HG02642 (cell line): ENCODE results near the gene RASSF5.
A peak's percentile ranks its signal among the peaks of the same experiment; 100 is the strongest.
"Not testable (repeated sequence)": the region's sequence is repeated elsewhere in the genome, so short reads cannot be mapped to it uniquely, and the experiment has no call there.

Source experiments
- ATAC-seq: cut with Tn5 transposase; IDR thresholded peaks from one replicate; pipeline ENCODE4 v1.9.1; 2021; ENCODE audit warnings: mild to moderate bottlenecking; ENCODE audit not compliant: unreplicated experiment, poor library complexity

RASSF5 gene

DNA sequence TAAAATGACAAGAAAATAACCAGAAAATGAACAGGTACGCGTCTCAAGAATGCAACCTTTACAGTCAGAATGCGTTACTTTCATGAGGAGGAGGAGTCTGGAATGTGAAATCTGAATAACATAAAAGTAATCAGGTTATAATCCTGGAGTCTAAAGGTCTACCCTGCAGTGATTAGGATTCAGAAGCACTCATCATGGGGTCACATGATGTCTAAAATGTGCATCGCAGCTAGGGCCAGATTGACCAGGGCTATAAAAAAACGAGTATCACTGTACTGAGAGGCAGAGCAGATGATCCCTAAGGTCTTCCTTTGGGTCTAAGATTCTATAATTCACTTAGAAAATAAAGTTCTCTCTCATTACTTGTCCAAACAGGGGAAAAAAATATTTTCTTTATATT, 97.5 kb downstream of the RASSF5 start:
- no peak for ATAC-seq

DNA sequence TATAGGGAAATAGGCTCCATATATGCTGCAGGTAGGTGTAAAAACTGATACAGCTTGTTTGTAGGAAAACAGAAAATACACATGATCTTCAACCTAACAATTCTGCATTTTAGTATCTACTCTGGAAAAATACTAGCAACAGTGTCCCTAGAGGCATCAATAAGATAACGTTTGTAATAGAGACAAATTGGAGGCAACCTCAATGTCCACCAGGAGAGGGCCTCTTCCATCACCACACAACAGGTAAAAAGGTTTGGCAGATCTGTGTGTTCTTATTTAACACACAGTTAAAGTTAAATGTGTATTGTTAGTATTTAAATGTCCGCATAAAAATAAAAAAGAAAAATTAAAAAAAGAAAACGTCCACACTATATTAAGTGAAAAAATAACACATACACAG, 99.5 kb downstream of the RASSF5 start:
- no peak for ATAC-seq

DNA sequence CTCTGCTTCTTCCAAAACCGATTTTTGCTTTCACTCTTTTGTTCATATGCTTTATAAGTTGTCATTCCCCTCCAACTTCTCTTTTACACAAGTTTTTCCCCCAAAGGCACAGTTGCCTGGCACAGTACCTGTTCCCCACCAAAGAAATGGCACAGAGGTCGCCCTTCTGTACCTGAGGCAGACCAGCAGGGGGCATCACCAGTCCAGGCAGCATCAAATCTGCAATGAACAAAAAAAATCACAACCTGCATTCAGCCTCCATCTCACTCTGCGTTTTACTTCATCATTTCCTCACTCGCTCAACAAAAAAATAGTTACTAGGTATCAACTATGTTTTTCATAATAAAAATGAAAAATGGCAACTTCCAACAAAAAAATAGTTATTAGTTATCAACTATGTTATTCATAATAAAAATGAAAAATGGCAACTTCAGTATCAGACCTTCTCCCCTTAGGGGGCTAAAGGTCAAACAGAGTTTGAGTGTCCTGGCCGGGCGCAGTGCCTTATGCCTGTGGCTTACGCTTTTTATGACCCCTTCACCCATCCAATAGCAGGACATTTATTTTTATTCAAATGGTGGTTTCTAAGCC, 100.9 kb downstream of the RASSF5 start:
- ATAC-seq, result no peak

DNA sequence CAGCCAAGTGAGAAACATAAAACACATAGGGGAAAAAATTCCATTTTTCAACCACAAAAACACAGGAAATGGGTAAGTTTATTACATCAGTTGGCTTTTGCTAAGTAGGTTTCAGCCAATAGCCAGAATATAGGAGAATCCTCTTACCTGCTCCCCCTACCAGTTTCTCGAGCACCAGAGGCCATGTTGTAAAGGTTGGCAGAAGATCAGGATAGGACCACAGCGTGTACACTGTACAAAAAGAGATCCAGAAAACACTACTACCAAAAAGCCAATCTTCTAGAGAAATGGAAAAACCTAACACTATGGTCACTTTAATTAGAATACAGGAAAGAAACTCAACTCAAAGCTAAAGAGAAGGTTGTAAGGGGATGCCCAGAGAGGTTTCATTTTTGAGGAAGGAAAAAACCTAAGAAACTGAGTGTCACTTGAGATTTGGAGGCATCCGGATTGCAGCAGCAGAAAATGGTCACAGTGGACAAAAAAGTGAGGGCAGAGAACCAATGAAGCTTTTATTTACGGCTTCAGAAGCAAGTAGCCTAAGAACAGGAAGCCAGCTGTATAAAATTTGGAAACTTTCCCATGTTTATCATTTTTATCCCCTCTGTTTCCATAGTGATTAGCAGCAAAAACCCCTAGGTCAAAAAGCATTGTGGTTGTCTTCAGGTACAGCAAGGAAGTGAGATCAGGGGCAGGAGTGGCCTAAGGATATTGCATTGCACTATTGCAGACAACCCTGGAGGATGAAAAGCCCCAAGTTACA, 102.1 kb downstream of the RASSF5 start:
- no peak for ATAC-seq

DNA sequence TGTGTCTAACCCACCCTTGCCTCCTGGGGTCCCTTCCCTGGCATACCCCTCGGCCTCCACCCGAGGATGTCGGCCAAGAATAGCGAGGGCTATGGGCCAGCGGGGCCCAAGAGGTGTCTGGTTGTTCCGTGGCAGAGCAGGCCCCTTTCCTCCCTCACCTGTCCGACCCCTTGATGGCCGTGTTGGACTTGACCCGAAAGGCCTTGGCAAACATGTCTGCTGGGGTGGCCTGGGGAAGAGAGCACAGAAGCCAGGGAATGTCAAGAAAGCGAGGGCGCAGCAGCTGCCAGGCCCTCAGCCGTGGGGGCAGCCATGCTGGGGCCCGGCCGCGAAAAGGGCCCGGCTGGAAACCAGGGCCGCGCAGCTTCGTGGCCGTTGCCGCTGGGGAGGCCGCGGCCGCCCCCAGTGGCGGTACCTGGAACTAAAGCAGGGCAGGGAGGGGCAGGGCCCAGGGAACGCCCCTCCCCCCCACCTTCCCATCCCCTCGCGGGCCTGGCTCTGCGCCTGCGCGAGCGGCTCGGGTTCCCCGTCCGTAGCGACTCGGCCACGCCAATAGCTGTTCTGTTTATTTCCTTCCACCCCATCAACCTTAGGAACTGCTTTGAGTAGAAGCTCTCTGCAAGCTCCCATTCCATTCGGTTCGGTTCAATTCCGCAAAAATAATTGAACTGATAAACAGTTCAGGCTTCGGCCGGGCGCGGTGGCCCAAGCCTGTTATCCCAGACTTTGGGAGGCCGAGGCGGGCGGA, 105.0 kb downstream of the RASSF5 start, which contains the start of gene EIF2D:
TSS of gene EIF2D (minus strand) at position 337 of the 748 bp plus-strand sequence. CDS start at position 214, 123 bp downstream.
- ATAC-seq, result peak; percentile 94

DNA sequence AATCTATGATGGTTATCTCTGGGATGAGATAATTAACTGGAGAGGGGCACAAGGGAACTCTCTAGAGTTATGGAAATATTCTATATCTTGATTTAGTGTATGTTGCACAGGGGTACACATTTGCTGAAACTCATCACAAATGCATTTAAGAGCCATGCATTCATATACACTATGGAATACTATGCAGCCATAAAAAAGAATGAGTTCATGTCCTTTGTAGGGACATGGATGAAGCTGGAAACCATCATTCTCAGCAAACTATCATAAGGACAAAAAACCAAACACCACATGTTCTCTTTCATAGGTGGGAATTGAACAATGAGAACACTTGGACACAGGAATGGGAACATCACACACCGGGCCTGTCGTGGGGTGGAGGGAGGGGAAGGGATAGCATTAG, 119.1 kb downstream of the RASSF5 start:
- not testable (repeated sequence) for ATAC-seq

DNA sequence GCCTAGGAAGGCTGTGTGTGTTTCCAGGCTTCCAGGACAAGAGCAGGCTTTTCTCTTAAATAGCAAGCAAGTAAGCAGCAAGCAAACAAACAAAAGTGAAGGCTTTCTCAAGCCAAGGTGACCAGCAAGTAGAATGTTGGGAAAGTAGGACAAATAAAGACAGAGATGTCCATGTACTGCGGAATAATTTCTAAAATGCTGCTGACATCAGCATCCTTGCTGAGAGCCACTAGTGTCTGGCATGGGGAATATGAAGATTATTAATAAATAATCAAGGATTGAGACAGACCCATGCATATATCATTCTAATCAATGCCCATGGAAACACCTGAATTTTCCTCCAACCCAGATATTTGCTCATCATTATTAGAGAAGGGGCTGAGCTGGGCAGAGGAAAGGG, 121.6 kb downstream of the RASSF5 start:
- no peak for ATAC-seq

DNA sequence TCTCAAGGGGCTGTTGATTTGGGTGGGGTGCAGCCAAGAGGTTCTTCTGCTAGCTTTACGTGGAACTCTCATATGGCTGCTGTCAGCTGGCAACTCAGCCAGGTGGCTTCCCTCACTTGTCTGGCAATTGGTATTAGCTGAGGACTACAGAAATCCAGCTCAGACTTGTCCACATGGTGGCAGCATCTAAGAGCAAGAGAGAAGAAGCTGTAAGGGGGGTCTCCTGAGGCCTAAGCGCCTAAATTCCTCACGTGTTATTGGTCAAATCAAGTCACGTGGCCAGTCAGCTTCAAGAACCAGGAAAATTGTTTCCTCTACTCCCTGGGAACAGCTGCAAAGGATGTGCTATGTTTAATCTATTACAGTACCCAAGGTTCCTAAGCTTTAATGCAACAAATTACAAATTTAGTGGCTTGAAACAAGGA, 123.8 kb downstream of the RASSF5 start:
- no peak for ATAC-seq

DNA sequence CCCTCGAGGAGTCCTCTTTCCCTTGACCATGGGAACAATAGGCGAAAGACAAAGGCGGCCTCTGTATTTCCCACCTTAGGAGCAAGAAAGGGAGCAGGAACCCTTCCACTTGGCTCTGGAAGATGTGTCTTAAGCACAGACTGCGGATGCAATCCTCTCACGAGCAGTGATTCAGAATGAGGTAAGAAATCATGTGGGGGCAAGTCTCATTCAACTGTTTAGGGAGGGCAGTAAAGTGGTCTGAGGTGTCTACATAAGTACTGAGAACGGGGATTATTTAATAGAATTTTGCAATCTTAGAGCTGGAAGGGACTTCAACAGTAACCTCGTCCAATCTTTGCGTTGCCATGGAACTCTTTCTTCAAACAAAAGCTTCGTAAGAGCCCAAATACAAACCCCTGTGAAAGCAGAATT, 126.4 kb downstream of the RASSF5 start:
- no peak for ATAC-seq

DNA sequence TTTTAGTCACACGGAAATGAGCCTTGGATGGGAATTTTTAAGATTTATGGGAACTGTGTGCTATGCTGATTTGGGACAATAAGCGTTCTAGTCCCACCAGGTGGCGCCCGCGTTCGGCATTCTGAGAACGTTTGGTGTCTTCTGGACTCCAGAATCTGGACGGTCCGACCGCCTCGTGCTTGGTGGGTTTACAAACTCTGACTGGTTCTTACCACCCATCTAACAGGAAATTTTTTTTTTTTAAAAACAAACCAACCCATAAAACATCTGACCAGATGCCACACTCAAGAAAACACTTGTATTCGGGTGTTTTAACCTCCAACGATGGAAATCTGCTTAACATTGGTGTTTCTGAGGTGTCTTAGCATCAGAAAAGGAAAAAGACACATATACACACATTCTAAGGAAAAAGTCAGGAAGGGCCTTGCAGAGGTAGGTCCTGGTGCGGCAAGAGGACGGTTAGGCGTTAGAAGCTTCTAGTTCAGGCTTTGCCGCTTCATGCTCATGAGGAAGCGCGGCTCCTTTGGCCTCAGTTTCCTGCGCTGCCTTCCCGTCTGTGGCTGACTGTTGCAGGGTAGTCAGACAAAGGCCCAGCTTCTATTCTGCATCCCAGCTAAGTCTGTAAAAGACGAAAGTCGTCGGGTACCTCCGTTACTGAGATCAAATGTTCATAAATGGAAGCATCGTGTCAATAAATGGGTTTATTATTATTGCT, 127.2 kb downstream of the RASSF5 start:
- ATAC-seq, result no peak

DNA sequence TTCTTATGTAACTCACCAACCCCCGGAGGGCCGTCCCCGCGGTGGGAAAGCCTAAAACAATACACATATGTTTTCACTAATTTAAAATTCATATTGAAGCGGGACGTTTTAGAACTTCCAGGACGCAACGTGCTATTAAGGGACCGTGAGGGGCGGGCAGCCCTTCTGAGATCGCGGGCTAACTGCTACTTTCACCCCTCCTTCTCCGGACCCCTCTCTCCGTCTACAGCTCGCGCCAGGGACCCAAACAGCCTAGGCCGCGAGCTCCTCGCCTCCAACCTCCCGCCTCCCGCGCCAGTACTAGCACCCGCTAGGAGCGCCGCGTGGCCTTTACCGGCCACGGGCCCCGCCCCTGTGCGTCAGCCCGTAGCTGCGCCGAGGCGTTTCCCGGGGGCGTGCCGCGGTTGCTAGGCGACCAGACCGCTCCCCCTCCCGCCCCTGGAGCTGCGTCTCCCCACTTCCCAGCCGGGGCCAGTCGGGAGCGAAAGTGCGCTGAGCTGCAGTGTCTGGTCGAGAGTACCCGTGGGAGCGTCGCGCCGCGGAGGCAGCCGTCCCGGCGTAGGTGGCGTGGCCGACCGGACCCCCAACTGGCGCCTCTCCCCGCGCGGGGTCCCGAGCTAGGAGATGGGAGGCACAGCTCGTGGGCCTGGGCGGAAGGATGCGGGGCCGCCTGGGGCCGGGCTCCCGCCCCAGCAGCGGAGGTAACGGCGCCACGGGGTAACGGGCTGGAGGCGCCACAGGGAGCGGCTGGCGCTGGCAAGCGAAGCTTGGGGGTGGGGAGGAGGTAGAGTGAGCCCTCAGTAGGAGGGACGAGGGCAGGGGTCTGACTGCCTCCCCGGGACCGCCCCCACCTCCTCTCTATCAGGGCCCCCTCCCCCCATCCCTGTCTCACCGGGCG, 128.0 kb downstream of the RASSF5 start, which contains the start of gene DYRK3:
TSS of gene DYRK3 (plus strand) at position 457 of the 898 bp plus-strand sequence. CDS start at position 625, 168 bp downstream.
- peak; percentile 96 for ATAC-seq

DNA sequence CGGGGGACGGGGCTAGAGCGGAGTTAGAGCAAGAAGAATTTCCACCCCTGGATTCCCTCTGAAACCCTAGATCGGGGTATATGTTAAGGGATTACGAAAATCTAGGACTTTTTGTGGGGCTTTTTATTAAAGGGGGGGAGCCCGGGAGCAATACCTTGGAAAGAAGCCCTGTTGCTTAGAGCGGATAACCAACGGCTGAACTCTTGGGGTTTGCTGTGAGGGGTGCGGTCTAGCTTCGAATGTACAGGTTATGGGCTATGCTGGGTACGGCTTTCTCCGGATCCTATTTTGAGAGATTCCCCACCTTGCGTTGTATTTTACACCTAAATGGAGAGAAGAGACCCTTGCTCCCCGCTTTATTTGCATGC, 128.6 kb downstream of the RASSF5 start:
- ATAC-seq, result no peak

DNA sequence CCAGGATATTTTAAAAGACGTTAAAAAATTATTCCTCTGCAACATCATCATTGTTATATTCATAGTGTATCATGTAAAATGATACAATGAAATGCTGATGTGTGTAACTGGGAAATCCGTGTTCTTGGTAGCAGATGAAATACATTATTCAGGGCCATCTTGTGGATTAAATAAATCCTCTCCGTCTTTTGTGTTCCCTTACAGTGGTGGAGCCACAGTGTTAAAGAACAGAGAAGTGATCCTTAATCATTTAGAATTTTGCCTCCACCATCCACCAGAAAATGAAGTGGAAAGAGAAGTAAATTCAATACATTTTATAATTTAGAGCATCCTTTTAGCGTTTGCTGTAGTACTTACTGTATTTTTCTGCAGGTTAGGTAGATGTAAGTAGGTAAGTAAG, 129.3 kb downstream of the RASSF5 start:
- ATAC-seq, result no peak

DNA sequence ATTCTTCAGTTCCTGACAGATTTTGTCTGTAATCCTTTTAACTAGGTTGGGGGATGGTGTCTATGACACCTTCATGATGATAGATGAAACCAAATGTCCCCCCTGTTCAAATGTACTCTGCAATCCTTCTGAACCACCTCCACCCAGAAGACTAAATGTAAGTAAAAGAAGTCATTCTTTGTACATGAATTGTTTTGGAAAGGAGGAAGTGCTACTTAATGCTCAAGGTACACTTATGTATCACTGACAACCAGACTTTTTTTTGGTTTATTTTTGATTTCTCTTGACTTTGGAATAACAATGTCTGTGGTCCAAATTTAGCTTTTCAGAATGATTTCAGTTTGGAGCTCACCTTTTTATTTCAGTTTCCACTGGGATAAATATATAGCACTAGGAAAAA, 130.3 kb downstream of the RASSF5 start:
- ATAC-seq, result no peak
